ENCODE measurements around the gene CR1L. TPM values are rescaled to one million over a fixed set of nuclear protein-coding genes. Genes with fewer than 3 reads are reported as not detected.
A peak's percentile ranks its signal among the peaks of the same experiment; 100 is the strongest.

CR1L gene
- total RNA-seq, 1 donor from 2014 or later: not detected

DNA sequence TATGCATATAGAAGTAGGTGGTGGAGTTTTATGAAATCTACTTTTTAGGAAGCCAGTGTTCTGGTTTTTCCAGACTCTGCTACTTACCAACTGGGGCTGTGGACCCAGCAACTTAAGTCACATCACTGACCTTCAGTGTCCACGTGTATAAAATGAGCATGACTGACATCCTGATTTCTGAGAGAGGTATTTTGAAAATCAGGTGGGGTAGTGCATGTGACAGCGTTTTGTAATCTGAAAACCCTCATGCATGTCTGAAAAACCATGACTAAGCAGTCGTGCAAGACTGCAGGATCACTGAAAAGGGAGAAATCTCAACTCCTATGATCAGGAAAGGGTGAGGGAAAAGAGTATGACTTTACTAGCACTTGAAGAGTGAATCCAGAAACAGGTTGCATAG is 26.1 kb downstream of the CR1L start:
- Mint-ChIP-seq H3K27me3 (ENCODE audit: insufficient read depth, low read depth) (no peaks in the 10 kb centered on the region), H3K36me3 (no peaks in the 10 kb centered on the region), H3K27ac (no peak overlapping the region), H3K4me3 (no peak overlapping the region), H3K9me3 (peaks cover 5% of the 10 kb centered on the region), H3K4me1 (no peaks in the 10 kb centered on the region)
- H2AFZ ChIP-seq (replicated peaks): no peak overlapping the region
- H3K4me2 ChIP-seq: no peak overlapping the region
- TF ChIP-seq, protein P1, sequence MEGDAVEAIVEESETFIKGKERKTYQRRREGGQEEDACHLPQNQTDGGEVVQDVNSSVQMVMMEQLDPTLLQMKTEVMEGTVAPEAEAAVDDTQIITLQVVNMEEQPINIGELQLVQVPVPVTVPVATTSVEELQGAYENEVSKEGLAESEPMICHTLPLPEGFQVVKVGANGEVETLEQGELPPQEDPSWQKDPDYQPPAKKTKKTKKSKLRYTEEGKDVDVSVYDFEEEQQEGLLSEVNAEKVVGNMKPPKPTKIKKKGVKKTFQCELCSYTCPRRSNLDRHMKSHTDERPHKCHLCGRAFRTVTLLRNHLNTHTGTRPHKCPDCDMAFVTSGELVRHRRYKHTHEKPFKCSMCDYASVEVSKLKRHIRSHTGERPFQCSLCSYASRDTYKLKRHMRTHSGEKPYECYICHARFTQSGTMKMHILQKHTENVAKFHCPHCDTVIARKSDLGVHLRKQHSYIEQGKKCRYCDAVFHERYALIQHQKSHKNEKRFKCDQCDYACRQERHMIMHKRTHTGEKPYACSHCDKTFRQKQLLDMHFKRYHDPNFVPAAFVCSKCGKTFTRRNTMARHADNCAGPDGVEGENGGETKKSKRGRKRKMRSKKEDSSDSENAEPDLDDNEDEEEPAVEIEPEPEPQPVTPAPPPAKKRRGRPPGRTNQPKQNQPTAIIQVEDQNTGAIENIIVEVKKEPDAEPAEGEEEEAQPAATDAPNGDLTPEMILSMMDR (IDR thresholded peaks at IDR 0.05): no peak
- TF ChIP-seq EZH2phosphoT487 (IDR thresholded peaks at IDR 0.05) (no peak), EZH2 (IDR thresholded peaks at IDR 0.05) (no peak)
- no peaks in the 10 kb centered on the region for H3K79me2 ChIP-seq (ENCODE audit: low read depth)
- H4K20me1 ChIP-seq (ENCODE audit: low read depth): no peaks in the 10 kb centered on the region
- H3K36me3 ChIP-seq: no peaks in the 10 kb centered on the region
- DNase-seq (ENCODE audit: low spot score): no peak
- H3K9ac ChIP-seq: no peak overlapping the region
- no peak overlapping the region for H3K27ac ChIP-seq
- H3K4me3 ChIP-seq: no peak overlapping the region
- H3K27me3 ChIP-seq: no peaks in the 10 kb centered on the region
- H3K4me1 ChIP-seq: no peaks in the 10 kb centered on the region
- no peaks in the 10 kb centered on the region for H3F3A ChIP-seq (ENCODE audit: low read depth)
- H3K9me3 ChIP-seq (ENCODE audit: low read depth): no peaks in the 10 kb centered on the region

DNA sequence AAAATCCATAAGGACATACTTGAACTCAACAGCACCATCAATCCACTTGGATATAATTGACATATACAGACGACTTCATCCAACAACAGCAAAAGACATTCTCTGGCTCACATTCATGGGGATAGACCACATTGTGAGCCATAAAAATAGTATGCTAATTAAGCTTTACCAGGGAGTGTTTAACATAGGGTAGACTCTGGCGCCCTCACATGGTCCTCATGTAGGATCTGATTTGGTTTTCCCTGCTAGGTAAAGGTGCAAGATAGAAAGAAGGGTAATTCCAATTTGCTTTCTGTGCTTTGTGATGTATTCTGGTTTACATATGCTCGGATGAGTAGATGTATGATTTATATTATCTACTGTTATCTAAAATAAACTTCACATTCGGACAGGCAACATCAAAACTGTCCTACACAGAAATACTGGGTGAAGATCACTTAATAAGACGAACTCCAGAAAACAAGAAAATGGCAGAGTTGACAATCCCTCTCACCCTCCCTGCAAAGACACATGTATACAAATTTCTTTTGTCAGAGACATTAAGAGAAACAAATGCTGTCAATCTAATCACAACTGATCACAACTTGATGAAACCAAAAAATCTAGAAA is 27.7 kb downstream of the CR1L start:
- Histone ChIP-seq H3K4me3 (no peak overlapping the region), H3K79me2 (ENCODE audit: low read depth) (no peaks in the 10 kb centered on the region), H3K9me3 (ENCODE audit: low read depth) (no peaks in the 10 kb centered on the region), H3K27ac (no peak overlapping the region), H3K4me1 (no peaks in the 10 kb centered on the region), H3K36me3 (no peaks in the 10 kb centered on the region), H3K4me2 (no peak overlapping the region), H2AFZ (replicated peaks) (no peak overlapping the region), H3K9ac (no peak overlapping the region), H3F3A (ENCODE audit: low read depth) (no peaks in the 10 kb centered on the region), H4K20me1 (ENCODE audit: low read depth) (no peaks in the 10 kb centered on the region), H3K27me3 (no peaks in the 10 kb centered on the region)
- H3K27me3 Mint-ChIP-seq (ENCODE audit: insufficient read depth, low read depth): no peaks in the 10 kb centered on the region
- H3K4me1 Mint-ChIP-seq: no peaks in the 10 kb centered on the region
- no peak for TF ChIP-seq EZH2phosphoT487 (IDR thresholded peaks at IDR 0.05)
- TF ChIP-seq EZH2 (IDR thresholded peaks at IDR 0.05): no peak
- TF ChIP-seq, protein P1 (IDR thresholded peaks at IDR 0.05): peak; percentile 81
- no peaks in the 10 kb centered on the region for H3K36me3 Mint-ChIP-seq
- no peak overlapping the region for H3K27ac Mint-ChIP-seq
- H3K4me3 Mint-ChIP-seq: no peak overlapping the region
- peak; percentile 70 for DNase-seq (ENCODE audit: low spot score)
- peaks cover 3% of the 10 kb centered on the region for H3K9me3 Mint-ChIP-seq

DNA sequence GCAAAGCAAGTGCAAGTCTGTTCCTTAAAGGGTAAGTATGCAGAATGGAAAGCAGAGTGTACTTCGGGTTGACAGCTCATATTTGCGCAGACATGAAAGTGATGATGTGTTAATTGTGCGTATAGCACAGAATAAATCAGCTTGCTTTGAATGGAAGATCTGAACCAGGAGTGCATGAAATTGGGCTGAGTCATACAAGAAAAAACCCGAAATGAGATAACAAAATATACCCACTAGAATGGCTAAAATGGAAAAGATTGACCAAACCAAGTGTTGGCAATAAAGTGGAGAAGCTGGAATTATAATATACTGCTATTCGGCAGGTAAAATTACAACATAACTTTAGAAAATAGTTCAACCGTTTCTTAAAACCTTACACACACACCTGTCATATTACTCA is 28.5 kb downstream of the CR1L start:
- H3K9ac ChIP-seq: no peak overlapping the region
- Mint-ChIP-seq H3K36me3 (no peaks in the 10 kb centered on the region), H3K4me1 (no peaks in the 10 kb centered on the region), H3K27me3 (ENCODE audit: insufficient read depth, low read depth) (no peaks in the 10 kb centered on the region), H3K4me3 (no peak overlapping the region), H3K9me3 (peaks cover 3% of the 10 kb centered on the region), H3K27ac (no peak overlapping the region)
- H3K4me1 ChIP-seq: no peaks in the 10 kb centered on the region
- no peak overlapping the region for H3K27ac ChIP-seq
- H2AFZ ChIP-seq (replicated peaks): no peak overlapping the region
- no peak overlapping the region for H3K4me3 ChIP-seq
- no peaks in the 10 kb centered on the region for H3K36me3 ChIP-seq
- no peaks in the 10 kb centered on the region for H3K27me3 ChIP-seq
- DNase-seq (ENCODE audit: low spot score): no peak
- H3F3A ChIP-seq (ENCODE audit: low read depth): no peaks in the 10 kb centered on the region
- no peaks in the 10 kb centered on the region for H4K20me1 ChIP-seq (ENCODE audit: low read depth)
- H3K9me3 ChIP-seq (ENCODE audit: low read depth): no peaks in the 10 kb centered on the region
- H3K4me2 ChIP-seq: no peak overlapping the region
- TF ChIP-seq EZH2phosphoT487 (IDR thresholded peaks at IDR 0.05): no peak
- TF ChIP-seq EZH2 (IDR thresholded peaks at IDR 0.05): no peak
- TF ChIP-seq, protein P1 (IDR thresholded peaks at IDR 0.05): no peak
- no peaks in the 10 kb centered on the region for H3K79me2 ChIP-seq (ENCODE audit: low read depth)
